ENCODE results near the gene RUFY4.

RUFY4 gene, protein sequence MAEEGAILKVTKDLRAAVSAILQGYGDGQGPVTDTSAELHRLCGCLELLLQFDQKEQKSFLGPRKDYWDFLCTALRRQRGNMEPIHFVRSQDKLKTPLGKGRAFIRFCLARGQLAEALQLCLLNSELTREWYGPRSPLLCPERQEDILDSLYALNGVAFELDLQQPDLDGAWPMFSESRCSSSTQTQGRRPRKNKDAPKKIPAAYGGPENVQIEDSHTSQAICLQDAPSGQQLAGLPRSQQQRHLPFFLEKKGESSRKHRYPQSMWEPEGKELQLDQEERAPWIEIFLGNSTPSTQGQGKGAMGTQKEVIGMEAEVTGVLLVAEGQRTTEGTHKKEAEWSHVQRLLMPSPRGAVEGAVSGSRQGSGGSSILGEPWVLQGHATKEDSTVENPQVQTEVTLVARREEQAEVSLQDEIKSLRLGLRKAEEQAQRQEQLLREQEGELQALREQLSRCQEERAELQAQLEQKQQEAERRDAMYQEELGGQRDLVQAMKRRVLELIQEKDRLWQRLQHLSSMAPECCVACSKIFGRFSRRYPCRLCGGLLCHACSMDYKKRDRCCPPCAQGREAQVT

DNA sequence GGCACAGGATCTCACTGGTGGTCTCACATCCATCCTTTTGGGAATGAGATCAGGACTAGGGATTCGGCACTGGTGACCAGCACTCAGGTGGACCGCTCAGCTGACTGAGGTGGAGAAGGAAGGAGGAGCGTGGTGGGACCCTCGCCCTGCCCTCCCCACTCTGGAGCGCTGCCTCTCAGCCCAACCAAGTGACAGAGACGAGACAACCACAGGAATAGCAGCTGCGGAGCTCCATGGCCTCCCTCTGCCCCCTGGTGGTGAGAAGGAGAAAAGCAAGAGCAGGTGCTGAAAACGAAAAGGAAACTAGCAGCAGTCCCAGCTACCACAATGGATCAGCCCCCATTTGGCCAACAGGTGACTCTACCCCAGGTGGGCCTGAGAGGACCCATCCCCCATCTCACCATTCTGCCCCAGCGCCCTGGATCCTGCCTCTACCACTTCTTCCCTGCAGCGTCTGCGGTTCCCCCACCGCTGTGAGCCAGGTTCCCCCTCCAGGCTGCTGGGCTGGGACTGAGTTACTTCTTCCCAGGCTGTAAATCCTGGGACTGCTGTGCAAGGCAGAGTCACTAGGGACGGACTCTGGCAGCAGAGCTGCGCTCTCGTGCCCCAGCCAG lies at the start of gene RUFY4:
RUFY4 (plus strand) TSS at position 533 of the 614 bp plus-strand sequence. CDS start 1,353 bp downstream, outside the sequence.
- DNase-seq = peak; percentile 45

DNA sequence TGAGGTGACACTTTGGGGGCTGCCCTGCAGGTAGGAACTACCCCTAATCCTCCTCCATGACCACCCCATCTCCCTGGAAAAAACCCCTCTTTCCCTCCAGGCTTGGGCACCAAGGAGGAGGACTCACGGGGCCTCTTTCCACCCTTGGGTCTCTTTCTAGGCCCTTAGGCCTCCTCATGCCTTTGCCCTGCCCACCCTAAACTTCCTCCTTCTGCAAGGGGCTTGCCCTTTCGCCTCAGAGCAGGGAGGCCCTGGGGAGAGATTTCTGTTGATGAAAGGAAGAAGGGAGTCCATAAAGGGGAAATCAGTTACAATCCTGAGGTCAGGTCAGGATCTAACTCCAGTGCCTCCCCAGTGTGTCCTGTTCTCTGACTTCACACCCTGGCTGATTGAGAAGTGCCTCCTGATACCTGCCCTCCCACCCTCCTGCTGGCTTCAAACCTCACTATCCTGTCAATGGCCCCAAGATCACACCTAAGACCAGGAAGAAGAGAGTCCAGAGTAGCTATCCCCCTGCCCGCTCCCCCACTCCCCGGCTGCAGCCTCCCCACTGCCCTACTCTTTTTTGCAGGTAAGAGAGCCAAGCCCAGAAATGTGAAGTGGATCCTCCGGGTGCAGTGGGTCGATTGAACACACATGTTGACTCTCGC lies 49.5 kb upstream of the RUFY4 start:
- no peak for DNase-seq

DNA sequence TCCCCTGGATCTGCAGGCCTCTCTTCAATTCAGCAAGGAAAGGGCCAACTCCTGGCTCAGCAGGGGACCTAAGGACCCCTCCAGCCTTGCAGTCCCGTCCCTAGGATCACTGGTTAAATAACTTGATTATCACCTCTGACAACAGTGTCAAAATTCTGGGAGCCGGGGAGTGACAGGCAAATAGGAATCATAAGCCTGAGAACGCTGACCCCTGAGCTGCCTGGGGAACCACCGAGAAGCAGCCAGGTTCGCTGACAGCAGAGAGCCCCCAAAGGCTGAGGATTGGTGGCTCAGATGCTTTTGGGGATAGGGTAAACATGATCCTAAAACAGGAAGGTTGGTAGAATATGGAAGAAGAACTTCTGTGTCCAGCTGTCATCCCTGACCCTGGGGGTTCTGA lies 48.8 kb upstream of the RUFY4 start:
- no peak for DNase-seq

- no peak for DNase-seq
These were observed 48.0 kb upstream of the RUFY4 start for GRCh38 chr2:218020966-218021535.

DNA sequence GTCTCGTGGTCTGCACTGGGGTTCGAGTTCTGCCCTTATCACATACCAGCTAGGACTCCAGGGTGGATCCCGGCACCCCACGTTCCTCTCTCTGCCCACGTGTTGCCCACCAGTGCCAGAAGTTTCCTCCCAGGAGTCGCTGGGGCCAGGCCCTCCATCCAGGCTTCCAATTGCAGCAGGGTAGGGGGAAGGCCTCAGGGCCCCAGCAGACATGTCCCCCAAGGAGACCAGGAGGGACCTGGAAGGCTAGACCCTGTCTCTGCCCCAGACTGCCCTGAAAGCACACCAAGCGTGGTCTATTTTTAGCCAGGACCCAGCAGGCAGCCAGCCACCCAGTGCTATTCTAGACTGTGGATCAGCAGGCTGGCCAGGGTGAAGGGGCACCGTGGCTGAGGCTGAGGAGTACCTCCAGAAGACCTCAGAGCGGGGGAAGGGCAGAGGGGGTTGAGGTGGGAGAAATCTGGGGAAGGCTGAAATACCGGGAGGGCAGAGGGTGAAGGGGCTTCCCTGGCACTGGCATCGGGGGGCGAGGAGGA lies 47.4 kb upstream of the RUFY4 start:
- no peak for DNase-seq

GRCh38 chr2:218022131-218022850 lies 46.8 kb upstream of the RUFY4 start:
- no peak for DNase-seq

GRCh38 chr2:218022851-218023530 lies 46.1 kb upstream of the RUFY4 start:
- no peak for DNase-seq

DNA sequence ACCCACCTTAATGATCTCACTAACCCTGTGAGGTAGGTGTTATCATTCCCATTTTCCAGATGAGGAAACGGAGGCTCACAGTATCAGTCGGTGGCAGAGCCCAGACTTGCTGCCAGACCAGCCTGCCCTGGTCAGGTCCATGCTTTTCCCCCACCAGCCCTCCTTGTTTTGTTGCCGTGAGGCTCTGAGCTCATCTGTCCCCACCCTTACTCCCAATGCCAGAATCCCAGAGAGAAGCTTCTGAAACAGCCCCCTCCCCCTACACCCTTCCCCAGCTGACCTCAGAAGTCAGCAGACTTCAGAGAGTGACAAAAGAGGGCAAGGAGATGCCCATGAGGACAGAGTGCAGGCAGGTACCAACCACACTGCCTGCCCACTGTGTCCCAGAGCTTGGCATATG lies 45.4 kb upstream of the RUFY4 start:
- DNase-seq = no peak

DNA sequence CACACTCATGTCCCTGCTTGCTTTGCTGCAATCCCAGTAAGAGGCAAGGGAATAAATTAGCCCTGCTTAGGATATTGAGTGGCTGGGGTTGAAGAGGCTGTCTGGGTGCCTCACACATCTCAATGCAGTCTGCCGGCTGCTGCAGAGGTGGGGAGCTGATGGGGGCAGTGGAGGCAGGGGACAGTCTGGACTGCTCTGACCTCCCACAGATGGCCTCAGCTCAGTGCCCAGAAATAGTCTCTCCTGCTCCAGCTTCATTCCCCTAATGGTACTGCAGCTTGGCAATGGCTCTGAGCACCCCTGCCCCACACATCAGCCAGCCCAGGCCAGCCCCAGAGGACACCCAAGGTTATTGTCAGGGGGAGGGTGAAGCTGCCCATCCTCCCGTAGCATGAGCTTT lies 44.7 kb upstream of the RUFY4 start:
- no peak for DNase-seq

DNA sequence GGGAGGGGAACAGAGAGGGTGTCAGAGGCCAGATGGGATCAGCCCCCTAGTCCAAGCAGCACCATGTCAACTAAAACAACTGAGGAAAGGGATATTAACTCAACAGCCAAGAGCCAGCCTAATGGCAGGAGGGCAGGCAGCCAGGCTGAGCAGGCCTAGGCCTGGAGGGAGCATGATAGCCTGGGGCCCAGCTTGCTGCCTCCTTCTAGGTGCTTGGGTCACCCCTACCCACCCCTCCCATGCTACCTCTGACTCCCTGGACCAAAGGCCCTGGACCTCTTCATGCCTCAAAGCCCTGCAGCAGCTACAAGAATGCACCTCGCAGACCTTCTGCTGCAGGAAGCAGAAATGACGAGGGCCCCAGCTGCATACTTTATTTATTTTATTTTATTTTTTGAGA lies 44.2 kb upstream of the RUFY4 start:
- DNase-seq = no peak

GRCh38 chr2:218026244-218026643 lies 42.8 kb upstream of the RUFY4 start:
- DNase-seq = no peak

DNA sequence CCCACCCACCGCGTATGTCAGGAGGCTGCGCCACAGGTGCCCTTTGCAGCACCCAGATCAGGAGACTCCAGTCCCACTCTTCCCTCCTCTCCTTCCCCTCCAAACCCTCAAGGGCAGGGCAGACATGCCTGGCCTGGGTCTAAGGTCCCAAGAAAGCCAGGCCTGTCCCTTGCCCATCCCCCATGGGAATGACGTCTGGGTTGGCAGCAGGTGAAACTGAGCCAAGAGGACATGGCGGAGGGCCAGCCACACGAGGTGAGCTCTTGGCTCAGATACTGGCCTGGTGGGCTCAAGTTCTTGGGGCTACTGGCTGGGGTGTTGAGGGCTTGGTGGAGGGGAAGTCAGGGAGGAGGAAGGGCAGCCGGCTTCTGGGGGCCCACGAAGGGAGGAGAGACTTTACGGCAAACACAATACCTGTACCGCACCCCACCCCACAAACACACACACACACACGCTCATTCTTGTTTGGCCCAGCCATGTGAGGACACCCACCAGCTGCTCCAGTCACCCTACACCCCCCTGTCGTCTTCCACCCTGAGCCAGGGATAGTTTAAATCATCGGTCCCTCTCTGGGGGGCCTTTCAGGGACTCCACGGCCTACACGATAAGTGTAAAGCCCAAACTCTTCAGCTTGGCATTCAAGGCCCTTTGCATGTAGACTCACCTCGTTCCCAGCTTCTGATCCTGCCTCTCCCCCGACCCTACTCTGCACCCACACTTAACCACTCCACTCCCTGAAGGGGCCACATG lies 42.2 kb upstream of the RUFY4 start:
- no peak for DNase-seq

GRCh38 chr2:218027426-218028188 lies 41.4 kb upstream of the RUFY4 start:
- no peak for DNase-seq

DNA sequence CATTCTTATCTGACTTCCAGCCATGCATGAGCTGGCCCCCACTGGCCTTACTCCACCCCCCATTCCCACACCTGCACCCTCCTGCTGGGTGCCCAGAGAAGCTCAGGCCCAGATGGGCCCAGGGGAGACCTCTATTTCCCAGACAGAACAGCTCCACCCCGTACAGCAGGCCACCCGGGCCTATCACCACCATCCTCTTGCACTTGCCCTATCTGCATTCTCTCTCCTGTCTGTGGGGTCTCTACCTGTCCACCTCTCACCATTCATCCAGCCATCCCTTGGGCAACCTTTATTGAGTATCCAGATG lies 40.9 kb upstream of the RUFY4 start:
- DNase-seq = no peak

GRCh38 chr2:218028562-218029348 lies 40.3 kb upstream of the RUFY4 start:
- DNase-seq = no peak

GRCh38 chr2:218029366-218030360 lies 39.4 kb upstream of the RUFY4 start:
- no peak for DNase-seq

DNA sequence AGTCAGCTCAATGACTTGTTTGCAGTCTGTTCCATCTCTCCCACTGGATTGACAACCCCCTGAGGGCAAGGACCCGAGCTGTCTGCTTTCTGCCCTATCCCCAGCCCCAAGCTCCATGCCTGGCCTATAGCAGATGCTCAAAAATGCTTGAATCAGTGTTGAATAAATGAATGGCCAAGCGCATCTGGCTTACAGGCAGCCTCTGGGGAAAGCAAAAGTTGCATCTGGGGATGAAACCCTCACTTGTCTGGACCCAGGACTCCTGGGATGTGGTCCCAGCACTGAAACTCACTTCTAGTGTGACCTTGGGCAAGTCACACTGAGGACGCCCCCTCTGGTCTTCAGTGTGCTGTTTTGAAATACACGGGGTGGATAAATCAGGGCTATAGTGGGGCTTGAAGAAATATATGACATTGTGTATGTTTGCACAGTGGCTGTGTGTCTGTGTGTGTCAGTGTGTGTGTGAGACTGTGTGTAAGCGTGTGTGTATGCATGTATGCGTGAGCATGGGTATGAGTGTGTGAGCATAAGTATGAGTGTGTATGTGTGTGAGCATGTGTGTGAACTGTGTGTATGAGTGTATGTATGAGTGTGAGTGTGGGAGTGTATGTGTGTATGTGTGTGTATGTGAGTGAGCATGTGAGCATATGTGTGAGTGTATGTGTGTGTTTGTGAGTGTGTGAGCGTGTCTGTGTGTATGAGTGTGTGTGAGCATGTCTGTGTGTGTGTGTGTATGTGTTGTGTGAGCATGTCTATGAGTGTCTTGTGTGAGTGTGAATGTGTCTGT lies 38.5 kb upstream of the RUFY4 start:
- no peak for DNase-seq

Data from activated CD4-positive, alpha-beta T cell treated with anti-CD3 and anti-CD28 coated beads, Interleukin-2, amount 50 U/mL, for 1 hour (primary cell).